ENCODE data around the gene OTOG.

DNA sequence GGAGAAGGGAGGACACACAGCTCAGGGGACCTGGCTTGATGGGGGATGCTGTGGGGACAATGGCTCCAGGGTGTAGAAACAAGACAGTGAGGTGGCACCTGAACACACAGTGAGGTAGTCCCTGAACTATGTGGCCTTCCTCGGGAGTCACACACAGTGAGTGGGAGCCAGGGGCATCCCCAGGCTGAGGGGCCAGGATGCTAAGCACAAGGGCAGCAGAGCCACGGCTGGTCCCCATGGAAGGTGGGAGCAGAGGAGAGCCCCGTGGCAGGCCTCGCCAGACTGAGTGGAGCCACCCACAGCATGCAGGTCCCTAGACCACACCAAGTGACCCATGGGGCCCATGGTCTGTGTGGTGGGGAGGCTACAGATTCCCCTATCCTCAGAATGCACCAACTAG, 44.4 kb upstream of the OTOG start:
- no peak for TF ChIP-seq CTCF (IDR thresholded peaks at IDR 0.05; ENCODE audit: low read depth, low read length, poor library complexity, severe bottlenecking)
- no peak for TF ChIP-seq EZH2phosphoT487 (IDR thresholded peaks at IDR 0.05; ENCODE audit: borderline replicate concordance, low read length)

All from DOHH2 (cell line).